ENCODE results near the gene CLDN19.

DNA sequence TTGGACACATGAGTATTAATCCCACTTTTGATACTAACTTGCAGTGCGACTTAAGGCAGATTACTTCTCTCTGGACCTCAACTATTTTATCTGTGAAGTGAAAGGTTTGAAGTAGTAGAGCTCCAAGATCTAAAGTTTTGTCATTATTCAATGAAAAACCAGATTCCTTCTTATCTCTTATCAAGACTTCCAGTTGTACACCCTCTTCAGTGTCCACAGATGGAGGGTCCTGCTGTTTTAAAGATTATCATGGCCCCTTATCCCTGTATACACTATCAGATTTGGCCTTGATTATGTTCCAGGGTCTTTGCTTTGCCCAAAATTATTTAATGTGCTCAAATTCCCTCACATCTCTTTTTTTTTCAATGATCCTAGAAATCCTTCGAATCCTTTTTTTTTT is 28.1 kb upstream of the CLDN19 start:
- TF ChIP-seq, protein P1, sequence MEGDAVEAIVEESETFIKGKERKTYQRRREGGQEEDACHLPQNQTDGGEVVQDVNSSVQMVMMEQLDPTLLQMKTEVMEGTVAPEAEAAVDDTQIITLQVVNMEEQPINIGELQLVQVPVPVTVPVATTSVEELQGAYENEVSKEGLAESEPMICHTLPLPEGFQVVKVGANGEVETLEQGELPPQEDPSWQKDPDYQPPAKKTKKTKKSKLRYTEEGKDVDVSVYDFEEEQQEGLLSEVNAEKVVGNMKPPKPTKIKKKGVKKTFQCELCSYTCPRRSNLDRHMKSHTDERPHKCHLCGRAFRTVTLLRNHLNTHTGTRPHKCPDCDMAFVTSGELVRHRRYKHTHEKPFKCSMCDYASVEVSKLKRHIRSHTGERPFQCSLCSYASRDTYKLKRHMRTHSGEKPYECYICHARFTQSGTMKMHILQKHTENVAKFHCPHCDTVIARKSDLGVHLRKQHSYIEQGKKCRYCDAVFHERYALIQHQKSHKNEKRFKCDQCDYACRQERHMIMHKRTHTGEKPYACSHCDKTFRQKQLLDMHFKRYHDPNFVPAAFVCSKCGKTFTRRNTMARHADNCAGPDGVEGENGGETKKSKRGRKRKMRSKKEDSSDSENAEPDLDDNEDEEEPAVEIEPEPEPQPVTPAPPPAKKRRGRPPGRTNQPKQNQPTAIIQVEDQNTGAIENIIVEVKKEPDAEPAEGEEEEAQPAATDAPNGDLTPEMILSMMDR (conservative IDR thresholded peaks at IDR 0.05 in 1 of 2, IDR thresholded peaks at IDR 0.05 in 1 of 2; ENCODE audit: extremely low read depth in 1 of 2, insufficient read depth in 1 of 2, low read depth in 1 of 2, low read length in 2 of 2) = no peak
- no peak for TF ChIP-seq EZH2 (IDR thresholded peaks at IDR 0.05; ENCODE audit: borderline replicate concordance, low read length)

Data from mammary epithelial cell (primary cell).